Prostate gland (tissue), 2 donors: ENCODE results near the gene DMWD.

Experiments
- POLR2A ChIP-seq: fragments of 450-650 bp; IDR thresholded peaks from one replicate; pipeline ENCODE4 v1.6.1; 2016; ENCODE audit warnings: antibody characterized with exemption, mild to moderate bottlenecking
- POLR2AphosphoS5 ChIP-seq: sonication (generic); formaldehyde crosslinking; IDR thresholded peaks from one replicate; pipeline ENCODE4 v1.6.1; 2017; ENCODE audit warnings: antibody characterized with exemption
- TF ChIP-seq, protein P1 (sequence below), 4 experiments: fragments of 200-600 bp in 2 of 4; fragments of 450-650 bp in 2 of 4; sonication (generic) in 2 of 4; IDR thresholded peaks; 1 replicate in 3 of 4; 2 replicates in 1 of 4; pipeline ENCODE4 v1.5.1; 2016 to 2019; ENCODE audit warnings: antibody characterized with exemption in 4 of 4, mild to moderate bottlenecking in 2 of 4, moderate library complexity in 2 of 4

DNA sequence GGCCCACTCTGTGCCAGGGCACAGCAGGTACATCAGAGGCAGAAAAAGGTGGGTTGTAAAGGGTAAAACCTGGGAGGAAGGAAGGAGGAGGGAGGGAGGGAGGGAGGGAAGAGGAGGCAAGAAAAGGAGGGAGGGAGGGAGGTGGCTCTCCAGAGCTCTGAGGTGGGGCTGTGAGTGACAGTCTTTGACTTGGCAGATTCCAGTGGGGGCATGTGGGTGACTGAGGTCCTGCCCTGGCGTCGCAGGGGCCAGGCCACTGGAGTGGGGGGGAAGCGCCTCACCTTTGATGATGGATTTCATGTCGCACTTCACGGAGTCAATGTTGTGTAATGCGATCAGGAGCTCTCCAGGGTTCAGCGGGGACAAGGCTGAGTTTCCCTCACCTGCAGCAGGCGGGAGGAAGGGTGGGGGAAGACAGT lies 28.5 kb upstream of the DMWD start:
- TF ChIP-seq, protein P1, sequence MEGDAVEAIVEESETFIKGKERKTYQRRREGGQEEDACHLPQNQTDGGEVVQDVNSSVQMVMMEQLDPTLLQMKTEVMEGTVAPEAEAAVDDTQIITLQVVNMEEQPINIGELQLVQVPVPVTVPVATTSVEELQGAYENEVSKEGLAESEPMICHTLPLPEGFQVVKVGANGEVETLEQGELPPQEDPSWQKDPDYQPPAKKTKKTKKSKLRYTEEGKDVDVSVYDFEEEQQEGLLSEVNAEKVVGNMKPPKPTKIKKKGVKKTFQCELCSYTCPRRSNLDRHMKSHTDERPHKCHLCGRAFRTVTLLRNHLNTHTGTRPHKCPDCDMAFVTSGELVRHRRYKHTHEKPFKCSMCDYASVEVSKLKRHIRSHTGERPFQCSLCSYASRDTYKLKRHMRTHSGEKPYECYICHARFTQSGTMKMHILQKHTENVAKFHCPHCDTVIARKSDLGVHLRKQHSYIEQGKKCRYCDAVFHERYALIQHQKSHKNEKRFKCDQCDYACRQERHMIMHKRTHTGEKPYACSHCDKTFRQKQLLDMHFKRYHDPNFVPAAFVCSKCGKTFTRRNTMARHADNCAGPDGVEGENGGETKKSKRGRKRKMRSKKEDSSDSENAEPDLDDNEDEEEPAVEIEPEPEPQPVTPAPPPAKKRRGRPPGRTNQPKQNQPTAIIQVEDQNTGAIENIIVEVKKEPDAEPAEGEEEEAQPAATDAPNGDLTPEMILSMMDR (IDR thresholded peaks at IDR 0.05): no peak
- TF ChIP-seq POLR2A: no peak
- no peak for TF ChIP-seq POLR2AphosphoS5
